Mesenchymal stem cell (in vitro differentiated cells and primary cell): ENCODE results near the gene ZFPM1.

Experiments
- DNase-seq: peaks from one replicate; pipeline ENCODE4 v3.0.0-alpha.2; 2013
- H2AFZ ChIP-seq: one replicate; pipeline ENCODE4 v1.6.1; 2013; ENCODE audit warnings: low read depth, mild to moderate bottlenecking, control low read depth, inconsistent platforms, low read length, moderate library complexity
- H2AK5ac ChIP-seq: 2 replicates; pipeline ENCODE4 v1.6.1; 2013; ENCODE audit warnings: low read length, moderate library complexity, mild to moderate bottlenecking, inconsistent platforms; ENCODE audit not compliant: severe bottlenecking
- H2BK120ac ChIP-seq: one replicate; pipeline ENCODE4 v1.6.1; 2013; ENCODE audit warnings: low read depth, mild to moderate bottlenecking, inconsistent platforms, low read length, moderate library complexity
- H2BK12ac ChIP-seq, 2 experiments: one replicate each; pipeline ENCODE4 v1.6.1; 2013; ENCODE audit warnings: inconsistent platforms in 2 of 2, low read length in 2 of 2, mild to moderate bottlenecking in 2 of 2, moderate library complexity in 2 of 2, control low read depth in 1 of 2
- H2BK15ac ChIP-seq: one replicate; pipeline ENCODE4 v1.6.1; 2013; ENCODE audit warnings: mild to moderate bottlenecking, low read depth, inconsistent platforms; ENCODE audit not compliant: poor library complexity, severe bottlenecking
- H2BK5ac ChIP-seq: 2 replicates; pipeline ENCODE4 v1.6.1; 2013; ENCODE audit warnings: low read depth, mild to moderate bottlenecking, low read length, control low read depth, inconsistent platforms; ENCODE audit not compliant: poor library complexity, severe bottlenecking
- H3K14ac ChIP-seq, 2 experiments: one replicate each; pipeline ENCODE4 v1.6.1; 2013; ENCODE audit warnings: inconsistent platforms in 2 of 2, low read length in 2 of 2, control low read depth in 1 of 2, mild to moderate bottlenecking in 1 of 2, moderate library complexity in 1 of 2
- H3K18ac ChIP-seq, 2 experiments: one replicate each; pipeline ENCODE4 v1.6.1; 2013; ENCODE audit warnings: inconsistent platforms in 2 of 2, low read length in 2 of 2, control low read depth in 1 of 2, low read depth in 1 of 2, mild to moderate bottlenecking in 1 of 2
- H3K23ac ChIP-seq, 2 experiments: one replicate each; pipeline ENCODE4 v1.6.1; 2013; ENCODE audit warnings: inconsistent platforms in 2 of 2, low read length in 2 of 2, mild to moderate bottlenecking in 2 of 2, moderate library complexity in 2 of 2, control low read depth in 1 of 2
- H3K27ac ChIP-seq: 2 replicates; pipeline ENCODE4 v1.5.1; 2013; ENCODE audit warnings: mild to moderate bottlenecking, moderate library complexity, low read length, control low read depth, inconsistent platforms; ENCODE audit not compliant: poor library complexity, severe bottlenecking
- H3K27me3 ChIP-seq, 2 experiments: 2 replicates each; pipeline versions ENCODE4 v1.6.1 to v1.7.0; 2013; ENCODE audit warnings: low read length in 2 of 2, mild to moderate bottlenecking in 2 of 2, moderate library complexity in 2 of 2, control low read depth in 1 of 2, inconsistent platforms in 1 of 2; ENCODE audit not compliant: control insufficient read depth in 1 of 2, insufficient read depth in 1 of 2
- H3K36me3 ChIP-seq, 2 experiments: 2 replicates each; pipeline versions ENCODE4 v1.6.1 to v1.7.0; 2013; ENCODE audit warnings: low read length in 2 of 2, control low read depth in 1 of 2, inconsistent platforms in 1 of 2, low read depth in 1 of 2, mild to moderate bottlenecking in 1 of 2; ENCODE audit not compliant: insufficient read depth in 2 of 2, control insufficient read depth in 1 of 2
- H3K4ac ChIP-seq, 2 experiments: one replicate each; pipeline ENCODE4 v1.6.1; 2013; ENCODE audit warnings: inconsistent platforms in 2 of 2, low read length in 2 of 2, mild to moderate bottlenecking in 2 of 2, moderate library complexity in 2 of 2, control low read depth in 1 of 2, low read depth in 1 of 2
- H3K4me1 ChIP-seq: 2 replicates; pipeline ENCODE4 v1.6.1; 2013; ENCODE audit warnings: low read depth, low read length, control low read depth; ENCODE audit not compliant: control insufficient read depth, insufficient read depth
- H3K4me2 ChIP-seq: 2 replicates; pipeline ENCODE4 v1.6.1; 2013; ENCODE audit warnings: low read length, mild to moderate bottlenecking, inconsistent platforms; ENCODE audit not compliant: poor library complexity, severe bottlenecking
- H3K4me3 ChIP-seq, 2 experiments: 2 replicates each; pipeline versions ENCODE4 v1.5.1 to v1.7.0; 2013; ENCODE audit warnings: low read length in 2 of 2, mild to moderate bottlenecking in 2 of 2, control low read depth in 1 of 2, low read depth in 1 of 2; ENCODE audit not compliant: insufficient read depth in 1 of 2
- H3K79me1 ChIP-seq: replicated peaks from 2 replicates; pipeline ENCODE4 v1.6.1; 2013; ENCODE audit warnings: mild to moderate bottlenecking, control low read depth, low read length, inconsistent platforms; ENCODE audit not compliant: poor library complexity, severe bottlenecking
- H3K9ac ChIP-seq: 2 replicates; pipeline ENCODE4 v1.7.0; 2013; ENCODE audit warnings: mild to moderate bottlenecking, low read length, moderate library complexity
- H3K9me3 ChIP-seq: 2 replicates; pipeline ENCODE4 v1.7.0; 2013; ENCODE audit warnings: mild to moderate bottlenecking, low read length; ENCODE audit not compliant: control insufficient read depth
- H4K8ac ChIP-seq: one replicate; pipeline ENCODE4 v1.6.1; 2013; ENCODE audit warnings: inconsistent platforms, mild to moderate bottlenecking, low read length, moderate library complexity
- H4K91ac ChIP-seq: one replicate; pipeline ENCODE4 v1.6.1; 2013; ENCODE audit warnings: mild to moderate bottlenecking, low read length, inconsistent platforms
- WGBS: methylation state at CpG from one replicate; pipeline ENCODE4 v1.1.7; 2013; ENCODE audit warnings: mixed read lengths; 5-methylcytosine and 5-hydroxymethylcytosine counted together

The ZFPM1 gene

DNA sequence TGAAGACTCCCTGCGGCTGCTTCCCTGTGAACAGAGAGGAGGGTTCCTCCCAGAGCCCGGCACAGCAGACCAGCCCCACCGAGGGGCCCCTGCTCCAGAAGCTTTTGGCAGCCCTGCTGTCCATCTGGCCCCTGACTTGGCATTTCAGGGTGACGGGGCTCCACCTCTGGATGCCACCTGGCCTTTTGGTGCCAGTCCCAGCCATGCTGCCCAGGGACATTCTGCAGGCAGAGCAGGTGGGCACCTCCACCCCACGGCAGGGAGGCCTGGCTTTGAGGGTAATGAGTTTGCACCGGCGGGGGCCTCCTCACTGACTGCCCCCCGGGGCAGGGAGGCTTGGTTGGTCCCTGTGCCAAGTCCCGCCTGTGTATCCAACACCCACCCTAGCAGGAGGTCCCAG, 20.3 kb upstream of the ZFPM1 start:
- no peak overlapping the region for H2BK15ac ChIP-seq

DNA sequence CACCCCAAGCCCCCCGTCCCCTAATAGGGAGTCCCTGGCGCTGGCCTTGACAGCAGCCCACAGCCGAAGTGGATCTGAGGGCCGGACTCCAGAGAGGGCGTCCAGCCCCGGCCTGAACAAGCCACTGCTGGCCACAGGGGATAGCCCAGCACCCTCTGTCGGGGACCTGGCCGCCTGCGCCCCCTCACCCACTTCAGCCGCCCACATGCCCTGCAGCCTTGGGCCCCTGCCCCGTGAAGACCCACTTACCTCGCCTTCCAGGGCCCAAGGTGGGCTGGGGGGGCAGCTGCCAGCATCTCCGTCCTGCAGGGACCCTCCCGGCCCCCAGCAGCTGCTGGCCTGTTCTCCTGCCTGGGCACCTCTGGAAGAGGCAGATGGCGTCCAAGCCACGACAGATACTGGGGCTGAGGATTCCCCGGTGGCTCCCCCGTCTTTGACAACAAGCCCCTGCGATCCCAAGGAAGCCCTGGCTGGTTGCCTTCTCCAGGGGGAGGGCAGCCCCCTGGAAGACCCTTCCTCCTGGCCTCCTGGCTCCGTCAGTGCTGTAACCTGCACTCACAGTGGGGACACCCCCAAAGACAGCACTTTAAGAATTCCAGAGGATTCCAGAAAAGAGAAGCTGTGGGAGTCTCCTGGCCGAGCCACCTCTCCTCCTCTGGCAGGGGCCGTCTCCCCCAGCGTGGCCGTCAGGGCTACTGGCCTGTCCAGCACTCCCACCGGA, 19.3 kb upstream of the ZFPM1 start:
- Histone ChIP-seq H3K79me1 (no peaks in the 10 kb centered on the region), H3K27ac (no peak overlapping the region), H3K4ac (no peak overlapping the region), H2BK5ac (no peak overlapping the region), H3K14ac (no peak overlapping the region), H3K9ac (no peak overlapping the region), H3K18ac (no peak overlapping the region), H4K91ac (no peak overlapping the region), H3K23ac (no peak overlapping the region), H3K4me2 (no peak overlapping the region), H3K36me3 (peaks cover 0 to 7% of the 10 kb centered on the region in 2 experiments), H2BK120ac (no peak overlapping the region), H3K4me3 (no peak overlapping the region), H2AFZ (no peak overlapping the region), H2BK15ac (no peak overlapping the region), H2AK5ac (no peak overlapping the region), H2BK12ac (no peak overlapping the region), H3K27me3 (peaks cover 0 to 4% of the 10 kb centered on the region in 2 experiments), H3K9me3 (no peaks in the 10 kb centered on the region), H3K4me1 (peaks cover 11% of the 10 kb centered on the region), H4K8ac (peak overlapping the region; percentile 27)
- DNase-seq, result no peak
- 94% methylated on average over 25 of the region's 25 CpGs for WGBS

More for the DNA sequence above, 20.3 kb upstream of the ZFPM1 start:
- no peak overlapping the region for H2BK12ac ChIP-seq
- no peak overlapping the region for H3K23ac ChIP-seq
- H3K14ac ChIP-seq, result no peak overlapping the region
- 92% methylated on average over 9 of the region's 9 CpGs for WGBS
- no peak overlapping the region for H2BK5ac ChIP-seq
- peak overlapping the region in 1 of 2 experiments; percentile 15 for H3K4me3 ChIP-seq
- peaks cover 11% of the 10 kb centered on the region for H3K4me1 ChIP-seq
- H4K91ac ChIP-seq, result peak overlapping the region; percentile 62
- H3K36me3 ChIP-seq, result peaks cover 0 to 7% of the 10 kb centered on the region in 2 experiments
- H2BK120ac ChIP-seq, result no peak overlapping the region
- no peak overlapping the region for H3K27ac ChIP-seq
- DNase-seq, result no peak
- H3K4ac ChIP-seq, result no peak overlapping the region
- peaks cover 0 to 4% of the 10 kb centered on the region in 2 experiments for H3K27me3 ChIP-seq
- no peak overlapping the region for H3K9ac ChIP-seq
- H3K18ac ChIP-seq, result no peak overlapping the region
- H3K4me2 ChIP-seq, result no peak overlapping the region
- no peak overlapping the region for H2AK5ac ChIP-seq
- H3K79me1 ChIP-seq, result no peaks in the 10 kb centered on the region
- H3K9me3 ChIP-seq, result no peaks in the 10 kb centered on the region
- no peak overlapping the region for H2AFZ ChIP-seq
- no peak overlapping the region for H4K8ac ChIP-seq

DNA sequence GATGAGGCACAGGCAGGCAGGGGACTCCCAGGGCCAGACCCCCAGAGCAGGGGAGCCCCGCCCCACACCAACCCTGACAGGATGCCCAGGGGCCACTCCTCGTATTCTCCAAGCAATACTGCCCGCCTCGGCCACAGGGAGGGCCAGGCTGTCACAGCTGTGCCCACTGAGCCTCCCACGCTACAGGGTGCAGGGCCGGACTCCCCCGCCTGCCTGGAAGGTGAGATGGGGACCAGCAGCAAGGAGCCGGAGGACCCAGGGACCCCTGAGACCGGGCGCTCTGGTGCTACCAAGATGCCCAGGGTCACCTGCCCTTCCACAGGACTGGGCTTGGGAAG, 18.8 kb upstream of the ZFPM1 start:
- Histone ChIP-seq H3K4ac (no peak overlapping the region), H3K36me3 (peaks cover 0 to 7% of the 10 kb centered on the region in 2 experiments), H2AK5ac (no peak overlapping the region), H3K4me2 (no peak overlapping the region), H3K27ac (no peak overlapping the region), H2BK120ac (no peak overlapping the region), H2BK15ac (no peak overlapping the region), H3K9ac (no peak overlapping the region), H2BK12ac (no peak overlapping the region), H2BK5ac (no peak overlapping the region), H4K91ac (no peak overlapping the region), H3K27me3 (peaks cover 0 to 4% of the 10 kb centered on the region in 2 experiments), H3K4me3 (no peak overlapping the region), H3K14ac (no peak overlapping the region), H3K18ac (no peak overlapping the region), H3K4me1 (peaks cover 11% of the 10 kb centered on the region), H2AFZ (no peak overlapping the region), H3K79me1 (no peaks in the 10 kb centered on the region), H3K23ac (no peak overlapping the region), H4K8ac (no peak overlapping the region), H3K9me3 (no peaks in the 10 kb centered on the region)
- no peak for DNase-seq
- WGBS, result 96% methylated on average over 10 of the region's 10 CpGs

DNA sequence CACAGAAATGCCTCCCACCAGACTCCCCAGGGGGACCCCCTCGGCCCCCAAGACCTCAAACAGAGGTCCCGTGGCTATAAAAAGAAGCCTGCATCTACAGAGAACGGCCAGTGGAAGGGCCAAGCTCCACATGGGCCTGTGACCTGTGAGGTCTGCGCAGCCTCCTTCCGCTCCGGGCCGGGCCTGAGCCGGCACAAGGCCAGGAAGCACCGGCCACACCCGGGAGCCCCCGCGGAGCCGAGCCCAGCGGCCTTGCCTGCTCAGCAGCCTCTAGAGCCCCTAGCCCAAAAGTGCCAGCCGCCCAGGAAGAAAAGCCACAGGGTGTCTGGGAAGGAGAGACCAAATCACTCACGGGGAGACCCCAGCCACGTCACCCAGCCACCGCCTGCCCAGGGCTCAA, 18.3 kb upstream of the ZFPM1 start:
- H2AK5ac ChIP-seq, result no peak overlapping the region
- no peak overlapping the region for H3K23ac ChIP-seq
- no peak overlapping the region for H2BK12ac ChIP-seq
- H3K14ac ChIP-seq, result no peak overlapping the region
- peaks cover 11% of the 10 kb centered on the region for H3K4me1 ChIP-seq
- H3K9me3 ChIP-seq, result no peaks in the 10 kb centered on the region
- H3K4ac ChIP-seq, result no peak overlapping the region
- peaks cover 0 to 4% of the 10 kb centered on the region in 2 experiments for H3K27me3 ChIP-seq
- no peak overlapping the region for H2AFZ ChIP-seq
- WGBS, result 84% methylated on average over 18 of the region's 18 CpGs
- peaks cover 0 to 7% of the 10 kb centered on the region in 2 experiments for H3K36me3 ChIP-seq
- no peak overlapping the region for H3K18ac ChIP-seq
- no peak overlapping the region for H2BK15ac ChIP-seq
- no peak overlapping the region for H3K27ac ChIP-seq
- no peak overlapping the region for H3K4me2 ChIP-seq
- no peak overlapping the region for H4K91ac ChIP-seq
- no peak overlapping the region for H2BK5ac ChIP-seq
- H2BK120ac ChIP-seq, result no peak overlapping the region
- no peaks in the 10 kb centered on the region for H3K79me1 ChIP-seq
- DNase-seq, result no peak
- H4K8ac ChIP-seq, result no peak overlapping the region
- H3K9ac ChIP-seq, result no peak overlapping the region
- H3K4me3 ChIP-seq, result no peak overlapping the region
